Neuron (in vitro differentiated cells): ENCODE results near the gene P2RX4.
"Not testable (repeated sequence)": the region's sequence is repeated elsewhere in the genome, so short reads cannot be mapped to it uniquely, and the experiment has no call there.

ENCODE experiments used
- H2AFZ ChIP-seq: one replicate; pipeline ENCODE4 v1.6.1; 2013; ENCODE audit warnings: low read depth, mild to moderate bottlenecking, inconsistent platforms, low read length, moderate library complexity
- H3K27me3 ChIP-seq: one replicate; pipeline ENCODE4 v1.6.1; 2013; ENCODE audit warnings: low read length; ENCODE audit not compliant: insufficient read depth
- H3K36me3 ChIP-seq: one replicate; pipeline ENCODE4 v1.6.1; 2013; ENCODE audit warnings: low read length; ENCODE audit not compliant: insufficient read depth
- H3K4me1 ChIP-seq: one replicate; pipeline ENCODE4 v1.6.1; 2013; ENCODE audit warnings: low read length; ENCODE audit not compliant: insufficient read depth
- H3K4me3 ChIP-seq: 2 replicates; pipeline ENCODE4 v1.5.1; 2013; ENCODE audit warnings: mild to moderate bottlenecking, low read length, moderate library complexity
- H3K9me3 ChIP-seq: one replicate; pipeline ENCODE4 v1.6.1; 2013; ENCODE audit warnings: low read length

Gene P2RX4

DNA sequence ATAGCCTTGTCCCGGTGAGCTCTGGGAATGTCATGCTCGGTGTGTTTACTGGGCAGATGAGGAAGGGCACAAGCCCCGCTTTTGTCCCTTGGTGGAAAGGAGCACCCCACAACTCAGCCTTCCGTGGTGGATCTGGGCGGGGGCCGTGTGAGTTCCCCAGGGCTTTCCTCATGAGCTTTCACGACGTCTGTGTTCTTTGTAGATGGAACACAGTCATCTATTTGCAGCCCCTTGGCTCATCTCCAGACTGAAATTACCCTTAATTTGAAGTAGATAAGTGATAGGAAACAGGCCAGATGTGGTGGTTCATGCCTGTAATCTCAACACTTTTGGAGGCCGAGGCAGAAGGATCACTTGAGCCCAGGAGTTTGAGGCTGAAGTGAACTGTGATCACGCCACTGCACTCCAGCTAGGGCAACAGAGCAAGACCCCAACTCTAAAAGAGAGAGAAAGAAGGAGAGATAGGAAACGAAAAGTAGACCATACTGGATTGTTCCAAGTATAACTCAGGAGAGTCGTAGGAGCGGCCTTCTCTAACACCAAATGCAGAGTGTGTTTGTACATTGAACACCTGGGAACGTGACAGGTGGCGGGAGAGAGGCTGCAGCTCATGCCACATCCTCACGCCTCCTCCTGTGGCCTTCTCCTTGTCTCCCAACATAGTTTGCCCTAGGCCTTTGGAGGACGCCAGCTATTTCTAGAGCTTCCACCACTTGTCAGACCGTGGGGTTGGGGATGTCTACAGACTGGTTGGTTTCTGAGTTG is 8.8 kb downstream of the P2RX4 start:
- Histone ChIP-seq H3K27me3 (no peaks in the 10 kb centered on the region), H3K36me3 (no peaks in the 10 kb centered on the region), H3K9me3 (no peaks in the 10 kb centered on the region), H3K4me3 (no peak overlapping the region), H2AFZ (no peak overlapping the region), H3K4me1 (no peaks in the 10 kb centered on the region)

DNA sequence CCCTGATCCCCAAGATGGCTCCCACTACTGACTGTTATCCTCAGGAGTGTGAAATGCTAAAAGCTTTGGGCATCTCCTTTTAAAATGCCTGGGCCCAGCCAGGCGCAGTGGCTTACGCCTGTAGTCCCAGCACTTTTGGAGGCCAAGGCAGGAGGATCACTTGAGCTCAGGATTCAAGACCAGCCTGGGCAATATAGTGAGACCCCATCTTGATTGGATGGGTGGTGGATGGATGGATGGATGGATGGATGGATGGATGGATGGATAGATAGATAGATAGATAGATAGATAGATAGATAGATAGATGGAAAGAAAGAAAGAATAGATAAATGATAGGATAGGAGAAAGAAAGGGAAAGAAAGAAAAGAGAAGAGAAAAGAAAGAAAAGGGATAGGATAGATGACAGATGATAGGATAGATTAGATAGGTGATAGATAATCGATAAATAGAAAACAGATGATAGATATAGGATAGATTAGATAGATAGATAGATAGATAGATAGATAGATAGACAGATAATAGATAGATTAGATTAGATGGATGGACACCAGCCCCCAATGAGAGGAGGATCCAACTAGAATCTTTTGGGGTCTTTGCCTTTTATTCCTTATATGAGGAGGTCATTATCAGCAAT is 9.5 kb downstream of the P2RX4 start:
- H3K9me3 ChIP-seq = no peaks in the 10 kb centered on the region
- H3K27me3 ChIP-seq = no peaks in the 10 kb centered on the region
- no peaks in the 10 kb centered on the region for H3K36me3 ChIP-seq
- no peak overlapping the region for H3K4me3 ChIP-seq
- H2AFZ ChIP-seq = no peak overlapping the region
- H3K4me1 ChIP-seq = no peaks in the 10 kb centered on the region

GRCh38 chr12:121222847-121223246 is 12.9 kb downstream of the P2RX4 start:
- no peak overlapping the region for H2AFZ ChIP-seq
- H3K4me3 ChIP-seq = no peak overlapping the region
- H3K27me3 ChIP-seq = no peaks in the 10 kb centered on the region
- no peaks in the 10 kb centered on the region for H3K36me3 ChIP-seq
- H3K4me1 ChIP-seq = no peaks in the 10 kb centered on the region
- H3K9me3 ChIP-seq = no peaks in the 10 kb centered on the region

DNA sequence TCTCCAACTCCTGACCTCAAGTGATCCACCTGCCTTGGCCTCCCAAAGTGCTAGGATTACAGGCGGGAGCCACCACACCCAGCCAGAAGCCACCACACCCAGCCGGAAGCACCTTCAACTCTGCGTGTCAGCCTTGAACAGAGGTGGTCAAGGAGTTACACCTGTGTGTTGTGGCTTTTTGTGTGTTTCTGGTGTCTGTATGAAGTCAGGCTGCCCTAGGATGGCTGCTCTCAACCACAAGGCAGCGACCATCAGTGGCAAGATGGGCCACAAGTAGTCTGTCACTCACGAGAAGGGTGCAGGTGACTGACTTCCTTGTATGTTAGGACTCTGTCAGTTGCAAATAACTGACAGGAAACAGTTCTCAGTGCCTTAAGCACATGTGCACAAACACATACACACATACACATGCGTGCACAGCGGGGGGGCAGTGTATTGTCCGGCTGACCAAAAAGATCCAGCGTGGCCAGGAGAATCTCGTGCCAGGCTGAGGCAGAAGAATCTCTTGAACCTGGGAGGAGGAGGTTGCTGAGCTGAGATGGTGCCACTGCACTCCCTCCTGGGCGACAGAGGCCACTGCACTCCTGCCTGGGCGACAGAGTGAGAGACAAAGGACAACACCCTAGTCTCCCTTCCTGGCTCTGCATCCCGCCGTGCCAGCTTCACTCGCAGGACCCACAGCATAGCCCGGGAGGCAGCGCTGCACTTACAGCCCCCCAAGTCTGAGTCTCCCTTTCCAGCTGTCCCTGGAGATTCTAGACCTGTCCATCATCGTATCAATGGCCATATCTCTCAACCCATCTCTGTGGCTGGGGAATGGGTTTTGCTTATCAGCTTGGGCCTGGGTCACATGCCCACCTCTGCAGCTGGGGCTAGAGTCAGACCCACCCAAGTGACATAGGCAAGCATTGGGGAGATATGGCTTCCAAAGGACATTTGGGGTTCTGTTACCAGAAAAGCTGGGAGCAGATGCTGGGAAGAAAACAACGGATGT is 13.7 kb downstream of the P2RX4 start:
- Histone ChIP-seq H2AFZ (no peak overlapping the region), H3K27me3 (no peaks in the 10 kb centered on the region), H3K4me3 (no peak overlapping the region), H3K9me3 (no peaks in the 10 kb centered on the region), H3K36me3 (peaks cover 2% of the 10 kb centered on the region), H3K4me1 (no peaks in the 10 kb centered on the region)

DNA sequence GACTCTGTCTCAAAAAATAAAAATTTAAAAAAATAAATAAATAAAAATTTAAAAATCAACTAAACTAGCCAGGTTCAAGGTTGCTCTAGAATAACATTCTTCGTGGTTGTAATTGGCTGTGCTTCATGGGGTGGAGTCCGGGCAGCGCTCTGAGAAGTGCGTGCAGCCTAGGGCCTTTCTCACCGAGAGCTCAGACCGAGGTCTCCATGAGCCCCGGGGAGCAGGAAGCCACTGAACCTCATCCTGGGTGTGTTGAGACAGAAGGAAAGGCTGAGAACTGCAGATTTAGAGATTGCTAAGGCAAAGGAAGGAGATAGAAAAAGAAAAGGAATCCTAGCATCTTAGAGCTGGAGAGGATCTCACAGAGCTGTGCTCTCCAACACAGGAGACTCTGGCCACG is 14.7 kb downstream of the P2RX4 start:
- Histone ChIP-seq H3K27me3 (no peaks in the 10 kb centered on the region), H3K36me3 (peaks cover 5% of the 10 kb centered on the region), H2AFZ (no peak overlapping the region), H3K9me3 (no peaks in the 10 kb centered on the region), H3K4me3 (no peak overlapping the region), H3K4me1 (no peaks in the 10 kb centered on the region)

DNA sequence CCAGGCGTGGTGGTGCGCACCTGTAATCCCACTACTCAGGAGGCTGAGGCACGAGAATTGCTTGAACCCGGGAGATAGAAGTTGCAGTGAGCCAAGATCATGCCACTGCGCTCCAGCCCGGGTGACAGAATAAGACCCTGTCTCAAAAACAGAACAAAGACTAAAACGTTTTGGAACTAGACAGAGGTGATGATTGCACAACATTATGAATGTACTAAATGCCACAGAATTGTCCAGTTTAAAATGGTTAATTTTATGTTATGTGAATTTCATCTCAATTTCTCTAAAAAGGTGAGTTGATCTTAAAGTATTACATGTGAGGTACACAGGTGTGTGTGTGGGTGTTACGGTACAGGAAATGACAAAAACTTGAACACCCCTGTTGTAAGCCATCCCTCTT is 16.5 kb downstream of the P2RX4 start:
- Histone ChIP-seq H2AFZ (no peak overlapping the region), H3K36me3 (peaks cover 5% of the 10 kb centered on the region), H3K4me1 (no peaks in the 10 kb centered on the region), H3K4me3 (no peak overlapping the region), H3K27me3 (no peaks in the 10 kb centered on the region), H3K9me3 (peaks cover 2% of the 10 kb centered on the region)

DNA sequence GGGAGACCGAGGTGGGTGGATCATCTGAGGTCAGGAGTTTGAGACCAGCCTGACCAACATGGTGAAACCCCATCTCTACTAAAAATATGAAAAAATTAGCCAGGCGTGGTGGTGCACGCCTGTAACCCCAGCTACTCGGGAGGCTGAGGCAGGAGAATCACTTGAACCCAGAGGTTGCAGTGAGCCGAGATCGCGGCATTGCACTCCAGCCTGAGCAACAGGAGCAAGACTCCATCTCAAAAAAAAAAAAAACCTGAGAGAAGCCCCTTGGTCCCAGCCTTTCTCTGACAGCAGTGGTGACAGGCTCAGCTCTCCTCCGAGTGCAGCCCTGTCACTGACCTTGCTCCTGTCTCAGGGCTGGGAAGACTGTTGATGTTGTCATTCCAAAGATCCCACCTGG is 16.9 kb downstream of the P2RX4 start:
- not testable (repeated sequence) for H3K27me3 ChIP-seq, H2AFZ ChIP-seq, H3K9me3 ChIP-seq, H3K4me3 ChIP-seq, H3K36me3 ChIP-seq, H3K4me1 ChIP-seq

- Histone ChIP-seq H3K4me1 (no peaks in the 10 kb centered on the region), H3K4me3 (no peak overlapping the region), H3K27me3 (no peaks in the 10 kb centered on the region), H3K9me3 (peaks cover 2% of the 10 kb centered on the region), H3K36me3 (peaks cover 5% of the 10 kb centered on the region), H2AFZ (no peak overlapping the region)
These were observed 17.4 kb downstream of the P2RX4 start for GRCh38 chr12:121227294-121227693.

GRCh38 chr12:121228919-121229665 is 19.2 kb downstream of the P2RX4 start:
- no peak overlapping the region for H3K4me3 ChIP-seq
- peaks cover 5% of the 10 kb centered on the region for H3K36me3 ChIP-seq

GRCh38 chr12:121229826-121230537 is 20.1 kb downstream of the P2RX4 start:
- not testable (repeated sequence) for H2AFZ ChIP-seq, H3K27me3 ChIP-seq, H3K4me3 ChIP-seq, H3K36me3 ChIP-seq, H3K9me3 ChIP-seq, H3K4me1 ChIP-seq

More at GRCh38 chr12:121228919-121229665, 19.2 kb downstream of the P2RX4 start:
- no peaks in the 10 kb centered on the region for H3K27me3 ChIP-seq
- H3K4me1 ChIP-seq = no peaks in the 10 kb centered on the region
- H2AFZ ChIP-seq = no peak overlapping the region
- peaks cover 2% of the 10 kb centered on the region for H3K9me3 ChIP-seq

GRCh38 chr12:121230538-121230907 is 20.6 kb downstream of the P2RX4 start:
- H2AFZ ChIP-seq = no peak overlapping the region
- no peaks in the 10 kb centered on the region for H3K27me3 ChIP-seq
- no peak overlapping the region for H3K4me3 ChIP-seq
- peaks cover 2% of the 10 kb centered on the region for H3K9me3 ChIP-seq
- H3K36me3 ChIP-seq = peaks cover 5% of the 10 kb centered on the region
- H3K4me1 ChIP-seq = no peaks in the 10 kb centered on the region

GRCh38 chr12:121232163-121232562 is 22.2 kb downstream of the P2RX4 start:
- no peak overlapping the region for H2AFZ ChIP-seq
- peaks cover 9% of the 10 kb centered on the region for H3K36me3 ChIP-seq
- peaks cover 2% of the 10 kb centered on the region for H3K9me3 ChIP-seq
- H3K4me1 ChIP-seq = no peaks in the 10 kb centered on the region
- no peak overlapping the region for H3K4me3 ChIP-seq
- no peaks in the 10 kb centered on the region for H3K27me3 ChIP-seq
